HG03342 (cell line): ENCODE results near the gene P4HA1.
"Not testable (repeated sequence)": the region's sequence is repeated elsewhere in the genome, so short reads cannot be mapped to it uniquely, and the experiment has no call there.

Experiments used
- ATAC-seq: cut with Tn5 transposase; IDR thresholded peaks from one replicate; pipeline ENCODE4 v1.9.1; 2021; ENCODE audit warnings: mild to moderate bottlenecking, moderate library complexity; ENCODE audit not compliant: unreplicated experiment

P4HA1 gene

GRCh38 chr10:73096449-73097304 lies at the start of gene P4HA1:
Gene P4HA1, minus strand, starts transcription at chr10:73096866. Its CDS starts 21,983 bp downstream, at chr10:73074883.
- peak; percentile 81 for ATAC-seq

- ATAC-seq, result no peak
Observed at GRCh38 chr10:73141603-73142002, 44.9 kb upstream of the P4HA1 start.

GRCh38 chr10:73139251-73139650 lies 42.6 kb upstream of the P4HA1 start:
- ATAC-seq, result no peak

- no peak for ATAC-seq
Observed at GRCh38 chr10:73136627-73137026, 40.0 kb upstream of the P4HA1 start.

GRCh38 chr10:73134727-73135126 lies 38.1 kb upstream of the P4HA1 start:
- no peak for ATAC-seq

GRCh38 chr10:73131913-73132686 lies 35.4 kb upstream of the P4HA1 start:
- ATAC-seq, result no peak

- ATAC-seq, result no peak
Observed at GRCh38 chr10:73131301-73131700, 34.6 kb upstream of the P4HA1 start.

- ATAC-seq, result no peak
Observed at GRCh38 chr10:73126343-73126742, 29.7 kb upstream of the P4HA1 start.

- ATAC-seq, result no peak
Observed at GRCh38 chr10:73119952-73120351, 23.3 kb upstream of the P4HA1 start.

- ATAC-seq, result no peak
Observed at GRCh38 chr10:73119457-73119856, 22.8 kb upstream of the P4HA1 start.

- ATAC-seq, result peak; percentile 78
Observed at GRCh38 chr10:73117976-73118743, 21.5 kb upstream of the P4HA1 start.

- ATAC-seq, result no peak
Observed at GRCh38 chr10:73116017-73116416, 19.4 kb upstream of the P4HA1 start.

- ATAC-seq, result no peak
Observed at GRCh38 chr10:73113551-73113950, 16.9 kb upstream of the P4HA1 start.

GRCh38 chr10:73112032-73112431 lies 15.4 kb upstream of the P4HA1 start:
- not testable (repeated sequence) for ATAC-seq

GRCh38 chr10:73110345-73110849 lies 13.7 kb upstream of the P4HA1 start, which contains the start of gene NUDT13:
Gene NUDT13, plus strand, starts transcription at chr10:73110455. Its CDS starts 3,911 bp downstream, at chr10:73114366.
- peak; percentile 70 for ATAC-seq

- ATAC-seq, result not testable (repeated sequence)
Observed at GRCh38 chr10:73109248-73109652, 12.6 kb upstream of the P4HA1 start.

GRCh38 chr10:73106301-73106700 lies 9.6 kb upstream of the P4HA1 start:
- no peak for ATAC-seq

- ATAC-seq, result no peak
Observed at GRCh38 chr10:73099141-73099540, 2.5 kb upstream of the P4HA1 start.

- no peak for ATAC-seq
Observed at GRCh38 chr10:73097305-73097670, 622 bp upstream of the P4HA1 start.

GRCh38 chr10:73096041-73096448 lies 621 bp downstream of the P4HA1 start:
- peak; percentile 30 for ATAC-seq

GRCh38 chr10:73095481-73096021 lies 1.1 kb downstream of the P4HA1 start:
- no peak for ATAC-seq
